ENCODE data around the gene NAALADL2. TPM values are rescaled to one million over a fixed set of nuclear protein-coding genes. Genes with fewer than 3 reads are reported as not detected.

The NAALADL2 gene
- total RNA-seq, 1 experiment from 2014 or later, result not detected

- H3K27me3 ChIP-seq (ENCODE audit: low read length), result no peaks in the 10 kb centered on the region
- no peak overlapping the region for H3K4me3 ChIP-seq (ENCODE audit: low read length)
- H3K4me1 ChIP-seq (ENCODE audit: low read length), result no peaks in the 10 kb centered on the region
- no peak overlapping the region for H3K9ac ChIP-seq (ENCODE audit: low read length)
- peaks cover 31% of the 10 kb centered on the region for H3K9me3 ChIP-seq (ENCODE audit: low read length)
- H3K27ac ChIP-seq (ENCODE audit: low read length), result no peak overlapping the region
- H3K9me2 ChIP-seq (replicated peaks; ENCODE audit: insufficient read depth, low read length), result no peaks in the 10 kb centered on the region
- H3K4me2 ChIP-seq (ENCODE audit: low read depth, low read length, poor library complexity, severe bottlenecking), result no peak overlapping the region
- no peaks in the 10 kb centered on the region for H4K20me1 ChIP-seq (ENCODE audit: insufficient read depth, low read depth, low read length)
- H2AFZ ChIP-seq (ENCODE audit: low read length), result no peak overlapping the region
- DNase-seq, result no peak
- no peaks in the 10 kb centered on the region for H3K36me3 ChIP-seq (ENCODE audit: insufficient read depth, low read length)
- H3K79me2 ChIP-seq (ENCODE audit: low read length), result no peaks in the 10 kb centered on the region
Measured at GRCh38 chr3:175668300-175668699, 809.2 kb downstream of the NAALADL2 start.

- Histone ChIP-seq H3K4me1 (ENCODE audit: low read length) (no peaks in the 10 kb centered on the region), H3K36me3 (ENCODE audit: insufficient read depth, low read length) (no peaks in the 10 kb centered on the region), H3K9me2 (replicated peaks; ENCODE audit: insufficient read depth, low read length) (no peaks in the 10 kb centered on the region), H3K9me3 (ENCODE audit: low read length) (peaks cover 23% of the 10 kb centered on the region; the same call in 1 of the 2 replicates), H4K20me1 (ENCODE audit: insufficient read depth, low read depth, low read length) (no peaks in the 10 kb centered on the region), H3K4me2 (ENCODE audit: low read depth, low read length, poor library complexity, severe bottlenecking) (no peak overlapping the region), H3K4me3 (ENCODE audit: low read length) (no peak overlapping the region), H3K79me2 (ENCODE audit: low read length) (no peaks in the 10 kb centered on the region), H3K27ac (ENCODE audit: low read length) (no peak overlapping the region), H3K9ac (ENCODE audit: low read length) (no peak overlapping the region), H2AFZ (ENCODE audit: low read length) (no peak overlapping the region), H3K27me3 (ENCODE audit: low read length) (no peaks in the 10 kb centered on the region)
- DNase-seq, result no peak
Measured at GRCh38 chr3:175670557-175670956, 811.4 kb downstream of the NAALADL2 start.

- Histone ChIP-seq H4K20me1 (ENCODE audit: insufficient read depth, low read depth, low read length) (no peaks in the 10 kb centered on the region), H3K4me2 (ENCODE audit: low read depth, low read length, poor library complexity, severe bottlenecking) (no peak overlapping the region), H2AFZ (ENCODE audit: low read length) (no peak overlapping the region; the same call in 1 of the 2 replicates), H3K27ac (ENCODE audit: low read length) (no peak overlapping the region), H3K4me1 (ENCODE audit: low read length) (no peaks in the 10 kb centered on the region), H3K9me2 (replicated peaks; ENCODE audit: insufficient read depth, low read length) (no peaks in the 10 kb centered on the region), H3K27me3 (ENCODE audit: low read length) (no peaks in the 10 kb centered on the region), H3K9ac (ENCODE audit: low read length) (no peak overlapping the region), H3K36me3 (ENCODE audit: insufficient read depth, low read length) (no peaks in the 10 kb centered on the region), H3K4me3 (ENCODE audit: low read length) (no peak overlapping the region), H3K79me2 (ENCODE audit: low read length) (no peaks in the 10 kb centered on the region), H3K9me3 (ENCODE audit: low read length) (peaks cover 24% of the 10 kb centered on the region; the same call in 1 of the 2 replicates)
- no peak for DNase-seq
Measured at GRCh38 chr3:175672119-175672689, 813.1 kb downstream of the NAALADL2 start.

GRCh38 chr3:175679568-175679967 lies 820.4 kb downstream of the NAALADL2 start:
- H3K36me3 ChIP-seq (ENCODE audit: insufficient read depth, low read length), result no peaks in the 10 kb centered on the region
- H4K20me1 ChIP-seq (ENCODE audit: insufficient read depth, low read depth, low read length), result no peaks in the 10 kb centered on the region
- H3K9me2 ChIP-seq (replicated peaks; ENCODE audit: insufficient read depth, low read length), result no peaks in the 10 kb centered on the region
- H3K4me1 ChIP-seq (ENCODE audit: low read length), result no peaks in the 10 kb centered on the region
- H3K4me3 ChIP-seq (ENCODE audit: low read length), result no peak overlapping the region
- H3K79me2 ChIP-seq (ENCODE audit: low read length), result no peaks in the 10 kb centered on the region
- H3K27me3 ChIP-seq (ENCODE audit: low read length), result no peaks in the 10 kb centered on the region
- no peak for DNase-seq
- H3K4me2 ChIP-seq (ENCODE audit: low read depth, low read length, poor library complexity, severe bottlenecking), result no peak overlapping the region
- peaks cover 41% of the 10 kb centered on the region for H3K9me3 ChIP-seq (ENCODE audit: low read length)
- H3K27ac ChIP-seq (ENCODE audit: low read length), result no peak overlapping the region
- no peak overlapping the region for H2AFZ ChIP-seq (ENCODE audit: low read length)
- no peak overlapping the region for H3K9ac ChIP-seq (ENCODE audit: low read length)

- peaks cover 16% of the 10 kb centered on the region for H3K9me3 ChIP-seq (ENCODE audit: low read length)
- no peaks in the 10 kb centered on the region for H3K36me3 ChIP-seq (ENCODE audit: insufficient read depth, low read length)
- DNase-seq, result no peak
- no peaks in the 10 kb centered on the region for H3K4me1 ChIP-seq (ENCODE audit: low read length)
- H4K20me1 ChIP-seq (ENCODE audit: insufficient read depth, low read depth, low read length), result no peaks in the 10 kb centered on the region
- no peak overlapping the region for H3K4me2 ChIP-seq (ENCODE audit: low read depth, low read length, poor library complexity, severe bottlenecking)
- H3K9ac ChIP-seq (ENCODE audit: low read length), result no peak overlapping the region
- no peaks in the 10 kb centered on the region for H3K27me3 ChIP-seq (ENCODE audit: low read length)
- H3K9me2 ChIP-seq (replicated peaks; ENCODE audit: insufficient read depth, low read length), result no peaks in the 10 kb centered on the region
- H3K79me2 ChIP-seq (ENCODE audit: low read length), result no peaks in the 10 kb centered on the region
- no peak overlapping the region for H3K4me3 ChIP-seq (ENCODE audit: low read length)
- H3K27ac ChIP-seq (ENCODE audit: low read length), result no peak overlapping the region
- H2AFZ ChIP-seq (ENCODE audit: low read length), result no peak overlapping the region
Measured at GRCh38 chr3:175692256-175692655, 833.1 kb downstream of the NAALADL2 start.

GRCh38 chr3:175695251-175695650 lies 836.1 kb downstream of the NAALADL2 start:
- H3K27me3 ChIP-seq (ENCODE audit: low read length), result no peaks in the 10 kb centered on the region
- H3K9me2 ChIP-seq (replicated peaks; ENCODE audit: insufficient read depth, low read length), result no peaks in the 10 kb centered on the region
- peaks cover 13% of the 10 kb centered on the region for H3K9me3 ChIP-seq (ENCODE audit: low read length)
- no peaks in the 10 kb centered on the region for H3K4me1 ChIP-seq (ENCODE audit: low read length)
- H3K4me3 ChIP-seq (ENCODE audit: low read length), result no peak overlapping the region
- no peak overlapping the region for H3K4me2 ChIP-seq (ENCODE audit: low read depth, low read length, poor library complexity, severe bottlenecking)
- no peaks in the 10 kb centered on the region for H4K20me1 ChIP-seq (ENCODE audit: insufficient read depth, low read depth, low read length)
- H3K79me2 ChIP-seq (ENCODE audit: low read length), result no peaks in the 10 kb centered on the region
- no peak for DNase-seq
- H3K36me3 ChIP-seq (ENCODE audit: insufficient read depth, low read length), result no peaks in the 10 kb centered on the region
- H3K9ac ChIP-seq (ENCODE audit: low read length), result no peak overlapping the region
- no peak overlapping the region for H2AFZ ChIP-seq (ENCODE audit: low read length)
- no peak overlapping the region for H3K27ac ChIP-seq (ENCODE audit: low read length)

- H2AFZ ChIP-seq (ENCODE audit: low read length), result no peak overlapping the region
- no peak overlapping the region for H3K4me2 ChIP-seq (ENCODE audit: low read depth, low read length, poor library complexity, severe bottlenecking)
- H4K20me1 ChIP-seq (ENCODE audit: insufficient read depth, low read depth, low read length), result no peaks in the 10 kb centered on the region
- H3K9me2 ChIP-seq (replicated peaks; ENCODE audit: insufficient read depth, low read length), result no peaks in the 10 kb centered on the region
- no peaks in the 10 kb centered on the region for H3K79me2 ChIP-seq (ENCODE audit: low read length)
- no peak overlapping the region for H3K4me3 ChIP-seq (ENCODE audit: low read length)
- DNase-seq, result no peak
- no peaks in the 10 kb centered on the region for H3K27me3 ChIP-seq (ENCODE audit: low read length)
- H3K27ac ChIP-seq (ENCODE audit: low read length), result no peak overlapping the region
- H3K36me3 ChIP-seq (ENCODE audit: insufficient read depth, low read length), result no peaks in the 10 kb centered on the region
- no peaks in the 10 kb centered on the region for H3K4me1 ChIP-seq (ENCODE audit: low read length)
- H3K9me3 ChIP-seq (ENCODE audit: low read length), result peaks cover 18% of the 10 kb centered on the region
- H3K9ac ChIP-seq (ENCODE audit: low read length), result no peak overlapping the region
Measured at GRCh38 chr3:175702956-175703355, 843.8 kb downstream of the NAALADL2 start.

GRCh38 chr3:175704366-175705055 lies 845.4 kb downstream of the NAALADL2 start:
- no peak for DNase-seq
- Histone ChIP-seq H3K4me1 (ENCODE audit: low read length) (no peaks in the 10 kb centered on the region), H3K4me3 (ENCODE audit: low read length) (no peak overlapping the region), H3K27me3 (ENCODE audit: low read length) (no peaks in the 10 kb centered on the region), H3K9me3 (ENCODE audit: low read length) (peaks cover 23% of the 10 kb centered on the region), H3K9ac (ENCODE audit: low read length) (no peak overlapping the region), H4K20me1 (ENCODE audit: insufficient read depth, low read depth, low read length) (no peaks in the 10 kb centered on the region), H3K9me2 (replicated peaks; ENCODE audit: insufficient read depth, low read length) (no peaks in the 10 kb centered on the region), H3K4me2 (ENCODE audit: low read depth, low read length, poor library complexity, severe bottlenecking) (no peak overlapping the region), H3K27ac (ENCODE audit: low read length) (no peak overlapping the region), H3K36me3 (ENCODE audit: insufficient read depth, low read length) (no peaks in the 10 kb centered on the region), H2AFZ (ENCODE audit: low read length) (no peak overlapping the region), H3K79me2 (ENCODE audit: low read length) (no peaks in the 10 kb centered on the region)
